VCaP (cell line): ENCODE results near the gene CCDC167.

Experiments
- H3K27ac ChIP-seq: fragments of 450-650 bp; 2 replicates; pipeline ENCODE4 v1.5.1; 2017
- CTCF ChIP-seq: fragments of 450-650 bp; conservative IDR thresholded peaks from 2 replicates; pipeline ENCODE4 v1.5.1; 2017; ENCODE audit warnings: mild to moderate bottlenecking, moderate library complexity

CCDC167 gene

GRCh38 chr6:37528541-37528940, 28.8 kb upstream of the CCDC167 start:
- no peak for TF ChIP-seq CTCF

GRCh38 chr6:37525460-37526357, 26.0 kb upstream of the CCDC167 start:
- H3K27ac ChIP-seq, result no peak overlapping the region
- no peak for TF ChIP-seq CTCF

More at GRCh38 chr6:37528541-37528940, 28.8 kb upstream of the CCDC167 start:
- no peak overlapping the region for H3K27ac ChIP-seq

GRCh38 chr6:37524970-37525318, 25.3 kb upstream of the CCDC167 start:
- no peak overlapping the region for H3K27ac ChIP-seq
- no peak for TF ChIP-seq CTCF

GRCh38 chr6:37524025-37524969, 24.6 kb upstream of the CCDC167 start:
- TF ChIP-seq CTCF, result no peak
- no peak overlapping the region for H3K27ac ChIP-seq

- H3K27ac ChIP-seq, result no peak overlapping the region
- TF ChIP-seq CTCF, result no peak
These were observed 23.7 kb upstream of the CCDC167 start for GRCh38 chr6:37523412-37523811.

GRCh38 chr6:37522836-37523235, 23.1 kb upstream of the CCDC167 start:
- no peak for TF ChIP-seq CTCF
- no peak overlapping the region for H3K27ac ChIP-seq

- no peak overlapping the region for H3K27ac ChIP-seq
- no peak for TF ChIP-seq CTCF
These were observed 22.0 kb upstream of the CCDC167 start for GRCh38 chr6:37521674-37522073.
